HFF-Myc (cell line): ENCODE data around the gene PHF12.
A peak's percentile ranks its signal among the peaks of the same experiment; 100 is the strongest.
"Not testable (repeated sequence)": the region's sequence is repeated elsewhere in the genome, so short reads cannot be mapped to it uniquely, and the experiment has no call there.

Experiments used
- DNase-seq: peaks from one replicate; pipeline ENCODE4 v3.0.0-alpha.2; 2011; ENCODE audit warnings: low read depth; ENCODE audit errors: extremely low read depth
- H3K4me3 ChIP-seq: replicated peaks from 2 replicates; pipeline ENCODE4 v1.5.1; 2011; ENCODE audit warnings: low read depth, mild to moderate bottlenecking, control low read depth, low read length
- TF ChIP-seq, protein P1 (sequence below): IDR thresholded peaks from 2 replicates; pipeline ENCODE4 v1.5.1; 2012; ENCODE audit warnings: mild to moderate bottlenecking, low read depth, low read length, control low read depth; ENCODE audit errors: missing control alignments

Gene PHF12

GRCh38 chr17:28906276-28906675 is 45.0 kb downstream of the PHF12 start:
- no peak for DNase-seq
- H3K4me3 ChIP-seq, result no peak overlapping the region
- TF ChIP-seq, protein P1, sequence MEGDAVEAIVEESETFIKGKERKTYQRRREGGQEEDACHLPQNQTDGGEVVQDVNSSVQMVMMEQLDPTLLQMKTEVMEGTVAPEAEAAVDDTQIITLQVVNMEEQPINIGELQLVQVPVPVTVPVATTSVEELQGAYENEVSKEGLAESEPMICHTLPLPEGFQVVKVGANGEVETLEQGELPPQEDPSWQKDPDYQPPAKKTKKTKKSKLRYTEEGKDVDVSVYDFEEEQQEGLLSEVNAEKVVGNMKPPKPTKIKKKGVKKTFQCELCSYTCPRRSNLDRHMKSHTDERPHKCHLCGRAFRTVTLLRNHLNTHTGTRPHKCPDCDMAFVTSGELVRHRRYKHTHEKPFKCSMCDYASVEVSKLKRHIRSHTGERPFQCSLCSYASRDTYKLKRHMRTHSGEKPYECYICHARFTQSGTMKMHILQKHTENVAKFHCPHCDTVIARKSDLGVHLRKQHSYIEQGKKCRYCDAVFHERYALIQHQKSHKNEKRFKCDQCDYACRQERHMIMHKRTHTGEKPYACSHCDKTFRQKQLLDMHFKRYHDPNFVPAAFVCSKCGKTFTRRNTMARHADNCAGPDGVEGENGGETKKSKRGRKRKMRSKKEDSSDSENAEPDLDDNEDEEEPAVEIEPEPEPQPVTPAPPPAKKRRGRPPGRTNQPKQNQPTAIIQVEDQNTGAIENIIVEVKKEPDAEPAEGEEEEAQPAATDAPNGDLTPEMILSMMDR, result no peak

DNA sequence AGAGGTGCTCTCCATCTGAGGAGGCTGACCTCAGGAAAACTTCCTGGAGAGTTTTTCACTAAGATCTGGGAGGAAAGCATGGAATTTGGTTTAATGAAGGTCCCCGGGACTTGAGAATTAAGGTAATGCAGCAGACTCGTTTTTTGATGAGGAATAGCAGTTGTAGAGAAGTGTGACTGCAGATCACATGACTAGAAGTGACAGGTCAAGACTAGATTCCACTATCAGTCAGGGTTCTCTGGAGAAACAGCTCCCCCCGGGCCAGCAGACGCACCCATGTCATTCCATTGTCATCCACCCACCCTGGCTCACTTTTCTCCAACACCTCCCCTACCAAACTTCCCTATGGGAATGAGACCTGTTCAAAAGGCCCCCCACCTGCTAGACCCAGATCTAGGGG is 46.5 kb downstream of the PHF12 start:
- TF ChIP-seq, protein P1, result no peak
- no peak for DNase-seq
- H3K4me3 ChIP-seq, result no peak overlapping the region

DNA sequence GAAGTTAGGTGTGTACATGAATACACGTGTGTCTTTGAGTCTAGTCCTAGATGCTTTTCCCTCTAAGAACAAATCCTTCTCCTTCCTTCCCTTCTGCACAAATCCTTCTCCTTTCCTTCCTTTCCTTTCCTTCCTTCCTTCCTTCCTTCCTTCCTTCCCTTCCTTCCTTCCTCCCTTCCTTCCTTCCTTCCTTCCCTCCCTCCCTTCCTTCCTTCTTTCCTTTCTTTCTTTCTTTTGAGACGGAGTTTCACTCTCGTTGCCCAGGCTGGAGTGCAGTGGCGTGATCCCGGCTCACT is 47.8 kb downstream of the PHF12 start:
- H3K4me3 ChIP-seq, DNase-seq: not testable (repeated sequence)

DNA sequence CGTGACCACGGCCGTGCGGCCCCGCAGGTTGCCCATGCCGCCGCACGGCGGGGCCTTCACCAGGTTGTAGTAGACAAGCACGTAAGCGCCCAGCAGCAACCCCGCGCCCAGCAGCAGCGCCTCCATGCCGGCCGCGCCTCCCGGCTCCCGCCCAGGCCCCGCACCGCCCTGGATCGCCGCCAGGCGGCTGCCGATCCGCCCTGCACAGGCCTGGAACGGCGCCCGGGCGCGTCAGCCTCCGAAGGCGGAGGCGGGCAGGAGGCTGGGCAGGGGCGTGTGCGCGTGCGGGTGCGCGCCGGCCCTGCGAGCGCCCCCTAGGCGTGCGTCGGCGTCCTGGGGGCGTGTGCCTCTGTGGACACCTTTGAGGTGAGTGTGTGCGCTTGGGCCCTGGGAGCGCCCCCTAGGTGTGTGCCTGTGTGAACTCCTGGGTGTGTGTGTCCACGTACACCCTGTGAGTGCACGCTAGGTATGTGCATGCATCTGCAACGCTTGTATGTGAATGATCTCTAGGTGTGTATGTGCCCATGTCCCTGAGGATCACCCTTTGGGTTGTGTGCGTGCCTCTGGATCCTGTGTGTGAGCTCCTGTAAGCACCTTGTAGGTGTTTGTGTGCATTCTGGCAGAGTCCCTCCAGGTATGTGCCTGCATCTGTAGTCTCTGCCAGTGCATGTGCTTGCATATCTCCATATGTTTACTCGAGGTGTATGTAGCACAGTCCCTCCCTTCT is 48.3 kb downstream of the PHF12 start, which contains the start of gene DHRS13:
DHRS13 (minus strand) TSS at position 261 of the 727 bp plus-strand sequence; CDS start at position 126, 135 bp downstream.
- peak; percentile 51 for DNase-seq
- H3K4me3 ChIP-seq, result peak within 1 kb of the TSS; percentile 61
- TF ChIP-seq, protein P1, result peak; percentile 85

DNA sequence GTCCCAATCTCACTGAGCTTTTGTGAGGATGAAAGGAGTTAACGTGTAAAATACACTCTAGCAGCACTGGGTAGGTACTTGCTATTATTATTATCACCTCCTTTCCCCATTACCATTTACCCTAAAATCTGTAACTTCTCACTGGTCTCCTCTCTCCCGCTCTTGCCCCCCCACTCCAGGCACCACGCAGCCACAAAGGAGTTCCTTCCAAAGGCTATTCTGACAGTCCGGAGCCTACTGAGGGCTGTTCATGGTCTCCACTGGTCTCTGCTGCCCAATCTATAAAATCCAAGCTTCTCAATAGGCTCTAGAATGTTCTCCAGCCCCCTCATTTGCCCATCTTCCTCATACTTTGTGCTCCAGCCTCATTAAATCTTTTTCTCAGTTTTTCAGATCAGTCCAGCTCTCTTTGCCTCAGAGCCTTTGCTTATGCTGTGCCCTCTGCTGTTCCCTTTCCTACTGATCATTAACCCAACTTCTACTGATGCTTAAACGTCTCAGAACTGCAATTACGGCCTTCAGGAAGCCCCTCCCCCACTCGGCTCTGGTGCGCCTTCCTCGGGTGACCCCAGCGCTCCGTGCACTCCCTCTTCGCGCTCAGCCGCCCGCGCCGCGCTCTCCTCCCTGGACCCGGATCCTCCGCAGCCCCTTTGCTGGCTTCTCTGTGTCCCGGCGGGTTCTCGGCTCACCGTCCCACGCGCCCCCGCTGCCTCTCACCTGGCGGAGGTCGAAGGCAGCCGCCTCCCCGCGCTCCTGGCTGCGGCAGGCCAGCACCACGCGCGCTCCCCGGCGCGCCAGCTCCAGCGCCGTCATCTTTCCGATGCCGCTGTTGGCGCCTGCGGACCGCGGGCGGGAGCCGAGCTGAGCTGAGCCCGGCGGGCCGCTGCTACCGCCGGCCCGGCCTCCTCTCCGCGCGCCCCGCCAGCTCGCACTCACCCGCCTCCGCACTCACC is 49.2 kb downstream of the PHF12 start:
- TF ChIP-seq, protein P1, result no peak
- peak overlapping the region; percentile 61 for H3K4me3 ChIP-seq
- no peak for DNase-seq

DNA sequence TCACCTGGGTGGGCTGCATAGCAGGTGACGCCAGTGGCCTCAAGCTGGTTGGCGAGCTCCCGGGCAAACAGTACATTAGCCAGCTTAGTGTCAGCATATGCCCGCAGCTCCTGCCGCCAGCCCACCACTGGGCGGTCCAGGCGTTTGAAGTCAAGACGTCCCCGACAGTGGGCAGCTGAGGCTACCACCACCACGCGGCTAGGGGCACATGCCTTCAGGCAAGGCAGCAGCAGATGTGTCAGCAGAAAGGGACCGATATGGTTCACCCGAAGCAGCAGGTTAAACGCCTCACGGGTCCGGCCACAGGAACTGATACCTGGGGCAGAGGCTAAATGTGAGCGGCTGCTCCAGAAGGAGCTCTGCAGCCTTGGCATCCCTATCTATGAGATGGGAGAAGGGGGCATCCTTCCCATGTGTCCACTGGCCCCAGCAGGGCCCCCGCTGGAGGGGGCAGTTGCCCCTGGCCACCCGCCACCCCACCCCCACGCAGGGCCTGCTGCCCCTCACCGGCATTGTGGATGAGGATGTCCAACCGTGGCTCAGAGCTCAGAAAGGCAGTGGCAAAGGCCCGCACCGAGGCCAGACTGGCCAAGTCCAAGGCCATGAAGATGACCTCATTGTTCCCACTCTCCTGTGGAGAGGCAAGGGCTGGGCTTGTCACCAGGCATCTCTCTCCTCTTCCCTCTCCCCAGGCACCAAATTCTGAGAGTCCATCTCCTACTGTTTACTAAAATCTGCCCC is 50.2 kb downstream of the PHF12 start:
- no peak for DNase-seq
- no peak overlapping the region for H3K4me3 ChIP-seq
- TF ChIP-seq, protein P1, result no peak

DNA sequence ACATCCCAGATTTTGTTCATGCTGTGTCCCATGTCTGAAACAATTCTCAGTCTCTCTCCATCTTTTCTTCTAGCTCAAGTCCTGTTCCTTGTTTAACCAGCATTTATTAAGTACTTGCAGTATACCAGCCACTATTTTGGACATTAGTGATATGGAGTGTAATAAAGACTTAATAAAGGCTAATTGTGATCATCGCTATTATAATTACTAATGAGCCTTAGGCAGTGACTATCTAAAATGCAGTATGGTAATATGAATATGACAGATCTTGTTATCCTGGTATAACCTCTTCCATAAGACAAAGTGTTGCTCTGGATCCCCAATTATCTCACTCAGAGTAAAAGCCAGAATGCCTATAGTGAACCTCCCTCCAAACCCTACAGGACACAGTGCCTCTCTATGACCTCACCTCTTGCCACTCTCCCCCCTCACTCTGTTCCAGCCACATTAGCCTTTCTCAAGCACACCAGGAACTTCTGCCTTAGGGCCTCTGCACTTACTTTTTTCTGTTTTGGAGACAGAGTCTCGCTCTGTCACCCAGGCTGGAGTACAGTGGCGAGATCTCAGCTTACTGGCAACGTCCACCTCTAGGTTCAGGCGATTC is 52.0 kb downstream of the PHF12 start:
- TF ChIP-seq, protein P1, result no peak
- no peak overlapping the region for H3K4me3 ChIP-seq
- DNase-seq, result no peak
